Measurements from ENCODE around the gene RRAD.
"Not testable (repeated sequence)": the region's sequence is repeated elsewhere in the genome, so short reads cannot be mapped to it uniquely, and the experiment has no call there.

RRAD gene

GRCh38 chr16:66900721-66901441, 24.5 kb downstream of the RRAD start:
- no peak for DNase-seq (ENCODE audit: low spot score)

- DNase-seq (ENCODE audit: low spot score) = no peak
Measured at GRCh38 chr16:66899945-66900710, 25.2 kb downstream of the RRAD start.

- DNase-seq (ENCODE audit: low spot score) = no peak
Measured at GRCh38 chr16:66899310-66899944, 25.9 kb downstream of the RRAD start.

DNA sequence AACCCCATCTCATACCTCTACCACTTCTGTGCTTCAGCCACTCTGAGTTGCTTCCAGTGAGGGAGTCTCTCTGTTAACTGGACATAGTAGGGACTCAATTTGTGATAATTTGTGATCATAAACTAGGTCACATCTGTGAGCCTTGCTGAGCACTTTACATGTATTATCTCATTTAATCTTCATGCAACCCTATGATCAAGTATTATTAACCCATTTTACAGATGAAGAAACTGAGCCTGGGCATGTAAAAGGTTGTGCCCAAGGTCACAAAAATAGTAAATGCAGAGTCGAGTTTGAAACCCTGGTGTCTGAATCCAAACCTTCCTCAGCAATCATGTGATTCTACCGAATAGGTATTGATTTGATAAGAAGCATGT, 26.4 kb downstream of the RRAD start:
- DNase-seq (ENCODE audit: low spot score) = no peak

GRCh38 chr16:66898207-66898606, 27.1 kb downstream of the RRAD start:
- no peak for DNase-seq (ENCODE audit: low spot score)

DNA sequence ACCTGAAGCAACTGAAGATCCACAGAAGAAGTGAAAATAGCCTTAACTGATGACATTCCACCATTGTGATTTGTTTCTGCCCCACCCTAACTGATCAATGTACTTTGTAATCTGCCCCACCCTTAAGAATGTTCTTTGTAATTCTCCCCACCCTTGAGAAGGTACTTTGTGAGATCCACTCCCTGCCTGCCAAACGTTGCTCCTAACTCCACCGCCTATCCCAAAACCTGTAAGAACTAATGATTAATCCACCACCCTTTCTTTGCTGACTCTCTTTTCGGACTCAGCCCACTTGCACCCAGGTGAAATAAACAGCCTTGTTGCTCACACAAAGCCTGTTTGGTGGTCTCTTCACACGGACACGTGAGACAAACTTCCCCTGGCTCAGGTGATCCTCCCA, 28.7 kb downstream of the RRAD start:
- DNase-seq (ENCODE audit: low spot score) = not testable (repeated sequence)

DNA sequence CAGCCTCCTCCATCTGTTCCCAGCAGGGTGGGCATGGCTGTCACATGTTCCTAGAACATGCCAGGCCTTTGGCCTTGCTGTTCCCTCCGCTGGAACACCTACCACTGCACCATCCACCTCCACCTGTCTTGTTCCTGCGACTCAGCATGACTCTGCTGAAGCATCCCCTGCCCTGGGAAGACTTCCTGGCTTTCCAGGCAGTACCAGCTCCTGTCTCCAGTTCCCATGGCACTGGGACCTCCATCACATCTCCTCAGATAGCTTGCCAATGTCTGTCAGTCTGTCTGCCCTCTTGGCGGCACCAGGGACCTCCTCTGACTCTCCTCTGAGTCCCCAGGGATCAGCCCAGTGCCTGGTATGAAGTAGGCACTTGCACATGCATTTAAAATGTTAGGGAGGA, 29.3 kb downstream of the RRAD start:
- DNase-seq (ENCODE audit: low spot score) = no peak

- no peak for DNase-seq (ENCODE audit: low spot score)
Measured at GRCh38 chr16:66895689-66895979, 29.7 kb downstream of the RRAD start.

- peak; percentile 79 for DNase-seq (ENCODE audit: low spot score)
Measured at GRCh38 chr16:66894948-66895688, 30.2 kb downstream of the RRAD start.

DNA sequence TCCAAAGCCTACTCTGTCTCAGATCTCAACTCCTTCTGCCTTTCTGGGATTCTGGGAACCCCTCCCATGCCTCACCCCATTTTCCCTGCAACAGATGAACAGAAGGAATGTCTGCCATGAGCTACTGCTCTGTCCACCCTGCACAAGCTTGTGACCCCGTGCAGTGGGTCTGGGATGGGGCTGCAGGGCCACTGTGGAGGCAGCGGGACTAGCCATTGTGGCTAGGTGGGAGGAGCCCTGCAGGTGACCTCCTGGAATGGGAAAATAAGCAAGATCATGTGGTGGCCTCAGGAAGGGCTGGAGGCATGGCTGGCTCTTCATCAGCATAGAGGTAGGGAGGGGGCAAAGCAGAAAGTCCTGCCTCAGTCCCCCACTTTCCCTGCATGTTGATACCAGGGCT, 31.3 kb downstream of the RRAD start:
- no peak for DNase-seq (ENCODE audit: low spot score)

DNA sequence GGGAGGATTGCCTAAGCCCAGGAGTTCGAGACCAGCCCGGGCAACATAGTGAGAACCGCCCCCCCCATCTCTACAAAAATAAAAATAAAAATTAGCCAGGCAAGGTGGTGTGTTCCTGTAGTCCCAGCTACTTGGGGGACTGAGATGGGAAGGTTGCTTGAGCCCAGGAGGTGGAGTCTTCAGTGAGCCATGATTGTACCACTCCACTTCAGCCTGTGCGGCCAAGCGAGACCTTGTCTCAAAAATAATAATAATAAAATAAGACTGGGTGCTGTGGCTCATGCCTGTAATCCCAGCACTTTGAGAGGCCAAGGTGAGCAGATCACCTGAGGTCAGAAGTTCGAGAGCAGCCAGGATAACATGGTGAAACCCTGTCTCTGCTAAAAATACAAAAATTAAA, 33.5 kb downstream of the RRAD start:
- no peak for DNase-seq (ENCODE audit: low spot score)

DNA sequence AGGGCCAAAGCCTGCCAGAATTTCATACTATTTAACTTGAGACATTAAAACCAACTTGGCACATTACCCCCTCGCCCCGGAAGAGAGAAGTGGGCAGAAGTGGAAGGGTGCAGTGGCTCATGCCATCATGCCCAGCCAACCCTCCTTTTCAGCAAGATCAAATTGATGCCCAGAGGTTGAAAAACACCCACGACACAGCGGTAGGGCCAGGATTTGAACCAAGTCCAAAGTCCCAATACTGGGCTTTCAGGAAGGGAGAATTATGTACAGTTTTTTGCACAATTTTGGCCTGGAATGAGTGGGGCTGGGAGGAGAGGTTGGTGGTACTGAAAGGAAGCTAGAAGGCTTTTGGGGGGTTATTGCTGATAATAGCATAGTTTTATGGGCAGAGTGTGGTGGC, 34.0 kb downstream of the RRAD start:
- DNase-seq (ENCODE audit: low spot score) = no peak

GRCh38 chr16:66890799-66891198, 34.5 kb downstream of the RRAD start:
- no peak for DNase-seq (ENCODE audit: low spot score)

GRCh38 chr16:66889622-66890021, 35.7 kb downstream of the RRAD start:
- no peak for DNase-seq (ENCODE audit: low spot score)

DNA sequence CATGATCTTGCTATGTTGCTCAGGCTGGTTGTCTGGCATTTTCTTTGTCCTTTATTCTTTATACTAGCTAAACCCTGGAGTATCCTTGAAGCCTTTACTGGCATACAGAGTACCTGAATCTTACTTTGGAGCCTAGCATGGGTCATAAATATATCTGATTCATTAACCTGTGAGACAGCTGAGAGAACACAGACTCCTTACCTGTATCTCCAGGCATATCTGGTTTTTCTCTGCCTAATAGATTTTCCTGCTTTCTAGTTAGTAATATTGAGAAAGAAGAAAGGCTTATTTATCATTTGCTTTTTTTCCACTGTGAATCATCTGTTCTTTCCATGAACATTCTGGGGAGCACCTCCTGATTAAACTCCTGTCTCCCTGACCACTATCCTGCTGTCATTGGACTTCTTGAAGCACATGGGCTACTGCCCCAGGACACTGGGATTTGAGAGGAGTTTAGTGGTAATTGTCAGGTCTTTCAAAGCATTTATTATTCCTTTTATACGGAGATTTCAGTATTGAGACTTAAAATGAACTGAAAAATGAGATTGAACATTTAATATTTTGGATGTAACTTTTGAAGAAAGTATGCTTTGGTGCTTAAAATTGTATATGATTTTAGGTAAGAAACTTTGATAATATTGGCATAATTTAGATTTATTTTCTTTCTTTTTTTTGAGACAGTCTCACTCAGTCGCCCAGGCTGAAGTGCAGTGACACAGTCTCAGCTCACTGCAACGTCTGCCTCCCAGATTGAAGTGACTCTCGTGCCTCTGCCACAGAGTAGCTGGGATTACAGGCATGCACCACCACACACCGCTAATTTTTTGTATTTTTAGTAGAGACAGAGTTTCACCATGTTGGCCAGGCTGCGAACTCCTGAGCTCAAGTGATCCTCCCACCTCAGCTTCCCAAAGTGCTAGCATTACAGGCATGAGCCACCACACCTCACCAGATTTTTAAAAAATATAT, 36.4 kb downstream of the RRAD start:
- no peak for DNase-seq (ENCODE audit: low spot score)

DNA sequence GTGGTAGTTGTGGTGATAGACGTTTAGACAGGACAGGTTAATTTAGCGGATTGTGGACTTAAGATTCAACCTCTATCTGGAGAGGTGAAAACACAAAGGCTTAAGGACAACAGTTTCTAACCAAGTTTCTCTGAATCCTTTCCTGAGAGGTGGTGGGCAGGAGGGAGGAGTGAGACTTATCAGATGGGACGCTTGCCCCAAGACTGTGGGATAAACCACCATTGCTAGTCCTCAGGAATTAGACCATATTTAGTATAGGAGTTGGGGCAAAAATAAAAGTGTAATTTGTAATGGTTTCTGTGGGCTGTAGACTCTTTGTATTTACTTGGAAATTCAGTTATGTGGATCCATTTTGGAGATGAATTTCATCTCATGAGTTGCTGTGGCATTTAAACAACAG, 38.4 kb downstream of the RRAD start:
- DNase-seq (ENCODE audit: low spot score) = no peak

DNA sequence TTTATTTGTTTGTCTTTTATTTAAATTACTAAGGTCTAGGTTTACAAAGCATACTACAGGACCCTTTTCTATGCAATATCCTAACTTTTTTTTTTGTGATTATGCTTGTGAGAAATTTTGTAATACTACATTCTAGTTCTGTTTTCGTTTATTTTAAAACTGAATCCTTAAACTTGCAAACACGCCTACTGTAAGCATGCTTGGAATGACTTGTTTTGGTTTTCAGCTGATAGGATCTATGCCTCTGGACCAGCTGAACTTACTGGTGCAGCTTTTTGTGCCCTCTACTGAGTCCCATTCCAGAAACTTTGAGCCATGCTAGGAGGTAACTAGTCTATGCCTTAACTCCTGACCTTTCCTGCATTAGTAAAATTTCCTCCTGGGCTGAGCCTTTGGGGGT, 39.0 kb downstream of the RRAD start:
- no peak for DNase-seq (ENCODE audit: low spot score)

GRCh38 chr16:66885491-66885890, 39.8 kb downstream of the RRAD start:
- no peak for DNase-seq (ENCODE audit: low spot score)

DNA sequence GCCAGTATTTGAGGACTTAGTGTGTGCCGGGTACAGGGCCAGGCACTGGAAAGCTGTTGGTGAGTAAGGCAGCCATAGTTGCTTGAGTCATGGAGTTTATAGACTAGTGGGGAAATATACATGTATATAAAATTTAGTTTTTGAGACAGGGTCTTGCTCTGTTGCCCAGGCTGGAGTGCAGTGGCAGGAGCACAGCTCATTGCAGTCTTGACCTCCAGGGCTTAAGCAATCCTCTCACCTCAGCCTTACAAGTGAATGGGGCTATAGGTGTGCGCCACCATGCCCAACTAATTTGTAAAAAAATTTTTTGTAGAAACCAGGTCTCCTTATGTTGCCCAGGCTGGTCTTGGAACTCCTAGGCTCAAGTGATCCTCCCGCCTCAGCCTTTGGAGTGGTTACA, 42.6 kb downstream of the RRAD start:
- DNase-seq (ENCODE audit: low spot score) = no peak

GRCh38 chr16:66881964-66882508, 43.3 kb downstream of the RRAD start:
- DNase-seq (ENCODE audit: low spot score) = no peak

DNA sequence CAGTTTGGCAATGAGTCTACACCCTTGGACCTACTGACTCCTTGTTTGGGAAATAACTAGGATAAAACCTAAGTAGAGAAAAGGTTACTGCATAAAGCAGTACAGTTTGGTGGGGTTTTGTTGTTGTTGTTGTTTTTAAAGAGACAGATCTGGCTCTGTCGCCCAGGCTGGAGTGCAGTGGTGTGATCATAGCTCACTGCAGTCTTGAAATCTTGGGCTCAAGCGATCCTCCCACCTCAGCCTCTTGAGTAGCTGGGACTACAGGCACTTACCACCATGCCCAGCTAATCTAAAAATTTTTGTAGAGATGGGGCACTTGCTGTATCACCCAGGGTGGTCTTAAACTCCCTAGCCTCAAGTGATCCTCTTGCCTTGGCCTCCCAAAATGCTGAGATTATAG, 43.8 kb downstream of the RRAD start:
- no peak for DNase-seq (ENCODE audit: low spot score)

Measured in NAMALWA (cell line).